Activated B cell treated with CpG ODN at 0.5 μM for 24 hours (primary cell): Measurements from ENCODE around the gene FBXL7. TPM values are rescaled to one million over a fixed set of nuclear protein-coding genes. Genes with fewer than 3 reads are reported as not detected.

Experiments used
- ATAC-seq: fragments of 200-7000 bp; cut with Tn5 transposase; one replicate; pipeline ENCODE4 v1.10.0; 2021; ENCODE audit warnings: low read depth, mild to moderate bottlenecking, moderate library complexity
- CTCF ChIA-PET: fragments of 350-600 bp; sonication (Branson Sonifier 250); formaldehyde crosslinking; loops from one replicate; lab custom pipeline; 2021; ENCODE audit warnings: antibody characterized with exemption; lab: Charles Lee
- POLR2A ChIA-PET: fragments of 350-600 bp; sonication (Branson Sonifier 250); formaldehyde crosslinking; loops from one replicate; lab custom pipeline; 2021; ENCODE audit warnings: antibody characterized with exemption; lab: Charles Lee
- DNase-seq: peaks from one replicate; pipeline ENCODE4 v3.0.0; 2022
- H3K27ac Mint-ChIP-seq: one replicate; pipeline ENCODE4 v1.8.0; 2020; ENCODE audit warnings: mixed read lengths
- H3K27me3 Mint-ChIP-seq: one replicate; pipeline ENCODE4 v1.8.0; 2021; ENCODE audit warnings: mixed read lengths
- H3K36me3 Mint-ChIP-seq: one replicate; pipeline ENCODE4 v1.8.0; 2021; ENCODE audit warnings: low read depth, mixed read lengths
- H3K4me1 Mint-ChIP-seq: one replicate; pipeline ENCODE4 v1.8.0; 2021; ENCODE audit warnings: mixed read lengths
- H3K4me3 Mint-ChIP-seq: one replicate; pipeline ENCODE4 v1.8.0; 2020; ENCODE audit warnings: mild to moderate bottlenecking, mixed read lengths
- H3K9me3 Mint-ChIP-seq: one replicate; pipeline ENCODE4 v1.8.0; 2020; ENCODE audit warnings: mixed read lengths
- intact Hi-C: fragments of 100-400 bp; cut with micrococcal nuclease; formaldehyde crosslinking; loops from one replicate; pipeline ENCODE4 v1.15.1; 2024
- total RNA-seq: library from RNA; stranded (reverse); gene quantifications from 2 replicates; pipeline ENCODE4 v1.2.3, GENCODE V29; 2022
- TF ChIP-seq, protein P1 (sequence below): fragments of 200-600 bp; IDR thresholded peaks from one replicate; pipeline ENCODE4 v1.8.0; 2022; ENCODE audit warnings: antibody characterized with exemption, mild to moderate bottlenecking

FBXL7 gene
- total RNA-seq, 1 donor from 2014 or later: not detected

- peaks cover 5% of the 10 kb centered on the region for H3K9me3 Mint-ChIP-seq
- no peaks in the 10 kb centered on the region for H3K36me3 Mint-ChIP-seq
- TF ChIP-seq, protein P1, sequence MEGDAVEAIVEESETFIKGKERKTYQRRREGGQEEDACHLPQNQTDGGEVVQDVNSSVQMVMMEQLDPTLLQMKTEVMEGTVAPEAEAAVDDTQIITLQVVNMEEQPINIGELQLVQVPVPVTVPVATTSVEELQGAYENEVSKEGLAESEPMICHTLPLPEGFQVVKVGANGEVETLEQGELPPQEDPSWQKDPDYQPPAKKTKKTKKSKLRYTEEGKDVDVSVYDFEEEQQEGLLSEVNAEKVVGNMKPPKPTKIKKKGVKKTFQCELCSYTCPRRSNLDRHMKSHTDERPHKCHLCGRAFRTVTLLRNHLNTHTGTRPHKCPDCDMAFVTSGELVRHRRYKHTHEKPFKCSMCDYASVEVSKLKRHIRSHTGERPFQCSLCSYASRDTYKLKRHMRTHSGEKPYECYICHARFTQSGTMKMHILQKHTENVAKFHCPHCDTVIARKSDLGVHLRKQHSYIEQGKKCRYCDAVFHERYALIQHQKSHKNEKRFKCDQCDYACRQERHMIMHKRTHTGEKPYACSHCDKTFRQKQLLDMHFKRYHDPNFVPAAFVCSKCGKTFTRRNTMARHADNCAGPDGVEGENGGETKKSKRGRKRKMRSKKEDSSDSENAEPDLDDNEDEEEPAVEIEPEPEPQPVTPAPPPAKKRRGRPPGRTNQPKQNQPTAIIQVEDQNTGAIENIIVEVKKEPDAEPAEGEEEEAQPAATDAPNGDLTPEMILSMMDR: no peak
- H3K4me1 Mint-ChIP-seq: no peaks in the 10 kb centered on the region
- H3K27ac Mint-ChIP-seq: no peak overlapping the region
- no peak for DNase-seq
- no peak for ATAC-seq
- intact Hi-C loops: no loop called here
- CTCF ChIA-PET: no interaction called here
- POLR2A ChIA-PET: interaction anchor here (0.6 kb wide), 1 partner anchor 18 kb away, joined by 3 read pairs; no protein-coding TSS in a partner anchor
- H3K27me3 Mint-ChIP-seq: no peaks in the 10 kb centered on the region
- no peak overlapping the region for H3K4me3 Mint-ChIP-seq
These were observed 137.4 kb downstream of the FBXL7 start for GRCh38 chr5:15637345-15637744.

DNA sequence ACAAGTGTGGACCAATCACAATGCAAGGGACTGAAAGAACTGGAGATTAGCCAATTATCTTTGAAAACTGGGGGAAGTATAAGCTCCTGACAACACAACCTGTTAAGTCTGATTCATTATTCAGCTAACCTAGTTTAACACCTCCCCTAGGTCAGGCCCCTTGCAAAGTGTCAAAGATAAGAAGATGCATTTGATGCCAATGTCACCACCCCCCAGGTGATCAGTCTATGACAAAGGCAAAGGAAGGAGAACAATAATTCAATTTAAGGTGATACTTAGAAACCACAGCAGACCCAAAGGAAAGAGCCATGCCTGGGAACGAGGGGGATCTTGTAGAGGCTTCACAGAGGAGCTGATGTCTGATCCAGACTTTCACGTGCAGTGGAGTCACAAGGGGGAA, 137.9 kb downstream of the FBXL7 start:
- TF ChIP-seq, protein P1: no peak
- DNase-seq: no peak
- Mint-ChIP-seq H3K27ac (no peak overlapping the region), H3K9me3 (peaks cover 5% of the 10 kb centered on the region), H3K4me1 (no peaks in the 10 kb centered on the region), H3K36me3 (no peaks in the 10 kb centered on the region), H3K4me3 (no peak overlapping the region), H3K27me3 (no peaks in the 10 kb centered on the region)
- no peak for ATAC-seq
- ChIA-PET POLR2A (no interaction called here), CTCF (no interaction called here)
- intact Hi-C loops: no loop called here

DNA sequence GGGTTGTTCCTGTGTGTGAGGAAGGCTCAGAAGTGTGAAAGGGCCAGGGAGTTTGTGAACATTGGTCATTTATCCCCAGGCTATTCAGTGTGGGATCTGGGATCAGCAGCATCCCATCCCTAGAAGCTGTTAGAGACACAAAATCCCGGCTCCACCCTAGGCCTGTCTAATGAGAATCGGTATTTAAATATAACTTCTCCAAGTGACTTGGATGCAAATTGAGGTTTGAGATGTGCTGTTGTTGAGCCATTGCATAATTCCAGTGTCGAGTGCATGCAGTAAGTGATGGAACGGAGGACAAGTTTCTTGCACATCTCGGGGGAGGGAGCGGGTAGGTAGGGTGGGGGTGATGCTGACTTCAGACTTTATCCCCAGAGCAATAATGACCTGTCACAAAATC, 138.3 kb downstream of the FBXL7 start:
- Mint-ChIP-seq H3K27me3 (no peaks in the 10 kb centered on the region), H3K27ac (no peak overlapping the region), H3K9me3 (peaks cover 5% of the 10 kb centered on the region), H3K4me1 (no peaks in the 10 kb centered on the region), H3K36me3 (no peaks in the 10 kb centered on the region), H3K4me3 (no peak overlapping the region)
- TF ChIP-seq, protein P1: no peak
- CTCF ChIA-PET: no interaction called here
- DNase-seq (no peak), ATAC-seq (no peak)
- POLR2A ChIA-PET: no interaction called here
- intact Hi-C loops: no loop called here

- H3K4me1 Mint-ChIP-seq: no peaks in the 10 kb centered on the region
- no peak for ATAC-seq
- intact Hi-C loops: no loop called here
These were observed 139.3 kb downstream of the FBXL7 start for GRCh38 chr5:15639288-15639687.

DNA sequence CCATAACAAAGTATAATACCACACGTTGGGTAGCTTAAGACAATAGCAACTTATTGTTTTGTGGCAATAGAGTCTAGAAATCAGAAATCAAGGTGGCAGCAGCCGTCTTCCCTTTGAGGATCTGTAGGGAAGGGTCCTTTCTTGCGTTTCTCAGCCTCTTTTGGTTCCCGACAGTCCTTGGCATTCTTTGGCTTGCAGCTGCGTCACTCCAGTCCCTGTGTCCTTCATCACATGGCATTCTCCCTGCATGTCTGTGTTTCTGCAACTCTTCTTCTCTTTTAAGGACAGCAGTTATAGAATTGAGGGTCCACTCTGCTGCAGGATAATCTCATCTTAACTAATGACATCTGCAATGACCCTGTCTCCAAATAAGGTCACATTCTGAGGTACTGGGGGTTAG, 140.1 kb downstream of the FBXL7 start:
- POLR2A ChIA-PET: no interaction called here
- CTCF ChIA-PET: no interaction called here
- no peak overlapping the region for H3K27ac Mint-ChIP-seq
- TF ChIP-seq, protein P1: no peak
- H3K9me3 Mint-ChIP-seq: peaks cover 10% of the 10 kb centered on the region
- H3K36me3 Mint-ChIP-seq: no peaks in the 10 kb centered on the region
- no peaks in the 10 kb centered on the region for H3K27me3 Mint-ChIP-seq
- no peak overlapping the region for H3K4me3 Mint-ChIP-seq
- H3K4me1 Mint-ChIP-seq: no peaks in the 10 kb centered on the region
- DNase-seq: no peak
- ATAC-seq: no peak
- intact Hi-C loops: no loop called here

More at GRCh38 chr5:15639288-15639687, 139.3 kb downstream of the FBXL7 start:
- TF ChIP-seq, protein P1: no peak
- ChIA-PET POLR2A (no interaction called here), CTCF (no interaction called here)
- Mint-ChIP-seq H3K4me3 (no peak overlapping the region), H3K9me3 (peaks cover 7% of the 10 kb centered on the region), H3K27ac (no peak overlapping the region), H3K36me3 (no peaks in the 10 kb centered on the region), H3K27me3 (no peaks in the 10 kb centered on the region)
- DNase-seq: no peak
